Vagina (tissue), 2 donors: ENCODE data around the gene TFCP2L1.

Experiments
- CTCF ChIP-seq, 3 experiments: fragments of 450-650 bp in 2 of 3; fragments of 200-600 bp in 1 of 3; sonication (generic) in 1 of 3; IDR thresholded peaks; one replicate each; pipeline ENCODE4 v1.5.1; 2017 to 2019; ENCODE audit warnings: antibody characterized with exemption in 3 of 3, mild to moderate bottlenecking in 2 of 3, moderate library complexity in 2 of 3
- POLR2A ChIP-seq, 2 donors: fragments of 450-650 bp; IDR thresholded peaks; one replicate each; pipeline ENCODE4 v1.6.1; 2017; ENCODE audit warnings: antibody characterized with exemption in 2 of 2, mild to moderate bottlenecking in 2 of 2, moderate library complexity in 2 of 2

- no peak for TF ChIP-seq POLR2A (IDR thresholded peaks at IDR 0.05)
- no peak for TF ChIP-seq CTCF (IDR thresholded peaks at IDR 0.05)
Measured at GRCh38 chr2:121238828-121239227, 46.2 kb downstream of the TFCP2L1 start.
